Activated T-helper 1 cell treated with anti-CD3 and anti-CD28 coated beads, Interleukin-12 subunit alpha, Interleukin-12 subunit beta, Interleukin-2, Interleukin-4 antibody, amounts not matched to agents 30 ng/mL and 10 ng/mL and 1 ng/mL, durations not matched to agents 14 hours and 24 hours and 36 hours (primary cell): ENCODE measurements around the gene AMDHD2. TPM values are rescaled to one million over a fixed set of nuclear protein-coding genes. Genes with fewer than 3 reads are reported as not detected.

Source experiments
- DNase-seq: peaks from one replicate; pipeline ENCODE4 v3.0.0; 2021; ENCODE audit warnings: low spot score
- H3K27ac Mint-ChIP-seq: one replicate; pipeline ENCODE4 v1.8.0; 2021; ENCODE audit warnings: mild to moderate bottlenecking, mixed read lengths
- H3K27me3 Mint-ChIP-seq: one replicate; pipeline ENCODE4 v1.8.0; 2022; ENCODE audit warnings: mild to moderate bottlenecking, moderate library complexity, mixed read lengths; ENCODE audit not compliant: insufficient read depth
- H3K36me3 Mint-ChIP-seq: one replicate; pipeline ENCODE4 v1.8.0; 2021; ENCODE audit warnings: low read depth, mixed read lengths
- H3K4me1 Mint-ChIP-seq: one replicate; pipeline ENCODE4 v1.8.0; 2021; ENCODE audit warnings: low read depth, mixed read lengths
- H3K4me3 Mint-ChIP-seq: one replicate; pipeline ENCODE4 v1.8.0; 2021; ENCODE audit warnings: mild to moderate bottlenecking, moderate library complexity, mixed read lengths
- H3K9me3 Mint-ChIP-seq: one replicate; pipeline ENCODE4 v1.8.0; 2021; ENCODE audit warnings: mixed read lengths
- intact Hi-C: fragments of 100-400 bp; cut with micrococcal nuclease; formaldehyde crosslinking; loops from one replicate; pipeline ENCODE4 v1.15.1; 2024
- total RNA-seq: library from RNA; stranded (reverse); gene quantifications from 2 replicates; pipeline ENCODE4 v1.2.3, GENCODE V29; 2022

AMDHD2 gene
- total RNA-seq, 1 donor from 2014 or later: 38.3 TPM

DNA sequence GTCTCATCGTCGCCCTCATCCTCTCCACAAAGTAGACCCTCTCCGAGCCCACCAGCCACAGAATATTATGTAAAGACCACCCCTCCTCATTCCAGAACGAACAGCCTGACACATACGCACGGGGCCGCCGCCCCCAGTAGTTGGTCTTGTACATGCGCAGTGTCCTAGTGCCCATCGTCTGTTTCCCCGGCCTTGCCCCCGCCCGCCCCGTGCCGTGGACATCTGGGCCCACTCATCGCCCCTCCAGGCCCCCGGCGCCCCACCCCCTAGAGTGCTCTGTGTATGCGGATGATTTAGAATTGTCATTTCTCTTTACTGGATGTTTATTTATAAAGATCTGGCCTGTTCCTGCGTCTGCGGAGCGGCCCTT is 475 bp upstream of the AMDHD2 start:
- H3K27ac Mint-ChIP-seq: peak overlapping the region; percentile 88
- H3K4me3 Mint-ChIP-seq: peak overlapping the region; percentile 80
- no peaks in the 10 kb centered on the region for H3K9me3 Mint-ChIP-seq
- H3K27me3 Mint-ChIP-seq: no peaks in the 10 kb centered on the region
- peaks cover 46% of the 10 kb centered on the region for H3K4me1 Mint-ChIP-seq
- H3K36me3 Mint-ChIP-seq: peaks cover 22% of the 10 kb centered on the region
- intact Hi-C loops: loop anchor here (1.0 to 10.0 kb wide), 3 partner anchors 13 to 385 kb away; no protein-coding TSS in a partner anchor
- DNase-seq: no peak

- intact Hi-C loops: loop anchor here (1.0 to 5.0 kb wide), 2 partner anchors 11 to 261 kb away; no protein-coding TSS in a partner anchor
- Mint-ChIP-seq H3K27ac (peak overlapping the region; percentile 83), H3K4me1 (peaks cover 33% of the 10 kb centered on the region), H3K4me3 (peak overlapping the region; percentile 85), H3K36me3 (peaks cover 21% of the 10 kb centered on the region), H3K9me3 (no peaks in the 10 kb centered on the region), H3K27me3 (no peaks in the 10 kb centered on the region)
- peak; percentile 58 for DNase-seq
Measured at GRCh38 chr16:2520784-2521531, 787 bp downstream of the AMDHD2 start.

DNA sequence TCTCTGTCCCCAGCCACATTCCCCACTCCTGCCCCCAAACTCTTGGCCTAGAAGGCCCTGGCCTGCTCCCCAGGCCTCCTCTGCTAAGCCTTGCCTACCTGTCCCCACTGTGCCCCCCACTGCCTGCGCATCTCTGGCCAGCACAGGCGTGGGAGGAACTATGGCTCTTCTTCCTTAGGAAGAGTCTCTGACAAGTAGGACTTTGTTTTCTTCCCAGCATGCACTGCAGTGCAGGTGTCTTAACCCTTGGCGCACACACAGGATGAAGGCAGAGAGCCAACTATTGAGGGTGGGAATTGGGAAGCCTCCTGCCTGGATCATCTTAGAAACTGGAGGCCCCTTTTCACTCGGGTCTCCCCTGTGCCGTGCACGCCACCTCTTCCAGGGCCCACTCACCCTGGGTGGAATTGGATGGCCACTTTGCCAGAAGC is 3.6 kb downstream of the AMDHD2 start:
- Mint-ChIP-seq H3K36me3 (peaks cover 17% of the 10 kb centered on the region), H3K4me3 (peak overlapping the region; percentile 51), H3K4me1 (peaks cover 17% of the 10 kb centered on the region), H3K27ac (peak overlapping the region; percentile 40), H3K27me3 (no peaks in the 10 kb centered on the region), H3K9me3 (no peaks in the 10 kb centered on the region)
- DNase-seq: no peak
- intact Hi-C loops: loop anchor here (5.0 kb wide), 1 partner anchor 258 kb away; no protein-coding TSS in a partner anchor

DNA sequence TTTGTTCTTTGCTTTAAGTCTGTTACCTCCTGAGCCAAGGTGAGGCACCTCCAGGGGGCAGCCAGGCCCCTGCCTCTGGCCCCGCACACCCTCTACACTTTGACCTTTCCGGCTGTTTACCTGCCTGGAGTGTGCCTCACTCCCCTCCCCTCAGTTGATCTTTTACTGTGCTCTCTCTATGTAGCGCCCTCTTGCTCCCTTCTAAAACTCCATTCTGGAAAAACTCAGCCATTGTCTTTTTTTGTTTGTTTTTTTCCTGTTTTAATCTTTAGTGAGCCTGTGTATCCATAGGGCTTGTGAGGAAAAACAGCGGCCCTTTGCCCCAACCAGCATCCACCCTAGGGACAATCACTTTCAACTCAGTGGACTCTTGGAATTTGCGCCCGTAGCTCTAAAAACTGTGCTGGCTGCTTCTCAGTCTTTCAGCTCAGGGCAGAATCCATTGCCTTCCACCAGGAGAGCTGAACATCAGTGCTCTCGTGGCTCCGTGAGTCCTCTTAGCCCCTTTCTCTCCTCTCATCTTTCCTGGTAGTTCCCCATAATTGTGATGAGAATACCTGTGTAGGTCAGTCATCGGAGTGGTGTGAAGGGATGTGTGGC is 4.3 kb downstream of the AMDHD2 start:
- H3K27ac Mint-ChIP-seq: no peak overlapping the region
- H3K27me3 Mint-ChIP-seq: no peaks in the 10 kb centered on the region
- no peaks in the 10 kb centered on the region for H3K9me3 Mint-ChIP-seq
- H3K36me3 Mint-ChIP-seq: peaks cover 17% of the 10 kb centered on the region
- peak overlapping the region; percentile 24 for H3K4me3 Mint-ChIP-seq
- no peak for DNase-seq
- intact Hi-C loops: loop anchor here (5.0 kb wide), 1 partner anchor 258 kb away; no protein-coding TSS in a partner anchor
- peaks cover 17% of the 10 kb centered on the region for H3K4me1 Mint-ChIP-seq

GRCh38 chr16:2526135-2526534 is 6.0 kb downstream of the AMDHD2 start:
- Mint-ChIP-seq H3K4me3 (no peak overlapping the region), H3K9me3 (no peaks in the 10 kb centered on the region), H3K36me3 (peaks cover 16% of the 10 kb centered on the region), H3K27me3 (no peaks in the 10 kb centered on the region), H3K27ac (no peak overlapping the region), H3K4me1 (peaks cover 8% of the 10 kb centered on the region)
- intact Hi-C loops: no loop called here
- DNase-seq: no peak

GRCh38 chr16:2527071-2527783 is 7.1 kb downstream of the AMDHD2 start:
- no peaks in the 10 kb centered on the region for H3K9me3 Mint-ChIP-seq
- H3K27ac Mint-ChIP-seq: no peak overlapping the region
- intact Hi-C loops: no loop called here
- no peak overlapping the region for H3K4me3 Mint-ChIP-seq
- peaks cover 5% of the 10 kb centered on the region for H3K4me1 Mint-ChIP-seq
- no peaks in the 10 kb centered on the region for H3K27me3 Mint-ChIP-seq
- H3K36me3 Mint-ChIP-seq: peaks cover 14% of the 10 kb centered on the region
- no peak for DNase-seq

- peaks cover 10% of the 10 kb centered on the region for H3K4me1 Mint-ChIP-seq
- H3K27me3 Mint-ChIP-seq: no peaks in the 10 kb centered on the region
- DNase-seq: no peak
- intact Hi-C loops: no loop called here
- no peaks in the 10 kb centered on the region for H3K9me3 Mint-ChIP-seq
- no peak overlapping the region for H3K27ac Mint-ChIP-seq
- H3K4me3 Mint-ChIP-seq: no peak overlapping the region
- peaks cover 14% of the 10 kb centered on the region for H3K36me3 Mint-ChIP-seq
Measured at GRCh38 chr16:2527784-2528100, 7.6 kb downstream of the AMDHD2 start.

DNA sequence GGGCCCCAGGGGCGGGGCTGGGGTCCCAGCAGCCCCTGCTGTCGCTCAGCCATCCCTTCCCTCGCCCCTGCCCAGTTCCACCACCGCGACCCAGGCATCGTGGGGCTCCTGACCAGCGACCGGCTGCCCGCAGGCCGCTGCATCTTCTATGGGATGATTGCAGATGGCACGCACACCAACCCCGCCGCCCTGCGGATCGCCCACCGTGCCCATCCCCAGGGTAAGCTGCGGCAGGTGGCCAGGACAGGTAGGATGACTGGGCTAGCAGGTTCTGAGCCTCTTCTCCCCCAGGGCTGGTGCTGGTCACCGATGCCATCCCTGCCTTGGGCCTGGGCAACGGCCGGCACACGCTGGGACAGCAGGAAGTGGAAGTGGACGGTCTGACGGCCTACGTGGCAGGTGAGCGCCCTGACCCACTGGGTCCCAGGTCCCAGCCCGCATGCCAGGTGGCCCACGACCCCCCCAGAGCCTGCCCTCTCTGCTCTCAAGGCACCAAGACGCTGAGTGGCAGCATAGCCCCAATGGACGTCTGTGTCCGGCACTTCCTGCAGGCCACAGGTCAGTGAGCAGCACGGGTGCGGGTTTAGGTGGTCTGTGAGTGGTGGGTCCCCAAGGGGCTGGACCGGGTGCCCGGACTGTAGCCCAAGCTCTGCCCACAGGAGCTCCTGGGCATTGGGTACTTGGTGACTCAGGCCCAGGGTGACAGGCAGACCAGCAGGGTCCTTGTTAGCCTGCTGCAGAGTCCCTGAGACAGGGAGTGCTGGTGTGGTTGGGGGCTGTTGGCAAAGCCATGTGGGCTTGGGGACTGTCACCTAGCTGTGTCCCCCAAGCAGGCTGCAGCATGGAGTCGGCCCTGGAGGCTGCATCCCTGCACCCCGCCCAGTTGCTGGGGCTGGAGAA is 8.2 kb downstream of the AMDHD2 start:
- no peak overlapping the region for H3K4me3 Mint-ChIP-seq
- H3K27ac Mint-ChIP-seq: no peak overlapping the region
- no peak for DNase-seq
- intact Hi-C loops: no loop called here
- H3K9me3 Mint-ChIP-seq: no peaks in the 10 kb centered on the region
- peaks cover 14% of the 10 kb centered on the region for H3K36me3 Mint-ChIP-seq
- no peaks in the 10 kb centered on the region for H3K27me3 Mint-ChIP-seq
- peaks cover 14% of the 10 kb centered on the region for H3K4me1 Mint-ChIP-seq

GRCh38 chr16:2529061-2529931 is 9.1 kb downstream of the AMDHD2 start:
- peaks cover 12% of the 10 kb centered on the region for H3K4me1 Mint-ChIP-seq
- no peak overlapping the region for H3K4me3 Mint-ChIP-seq
- no peaks in the 10 kb centered on the region for H3K9me3 Mint-ChIP-seq
- peaks cover 7% of the 10 kb centered on the region for H3K36me3 Mint-ChIP-seq
- H3K27me3 Mint-ChIP-seq: no peaks in the 10 kb centered on the region
- no peak overlapping the region for H3K27ac Mint-ChIP-seq
- intact Hi-C loops: no loop called here
- no peak for DNase-seq

- no peak overlapping the region for H3K4me3 Mint-ChIP-seq
- intact Hi-C loops: loop anchor here (5.0 to 10.0 kb wide), 3 partner anchors 263 to 875 kb away; partner anchors contain the start of genes NUBP2, RNPS1, SPSB3 and ZNF174
- H3K27ac Mint-ChIP-seq: peak overlapping the region; percentile 66
- no peaks in the 10 kb centered on the region for H3K27me3 Mint-ChIP-seq
- H3K36me3 Mint-ChIP-seq: peaks cover 2% of the 10 kb centered on the region
- no peak for DNase-seq
- H3K9me3 Mint-ChIP-seq: no peaks in the 10 kb centered on the region
- H3K4me1 Mint-ChIP-seq: peaks cover 9% of the 10 kb centered on the region
Measured at GRCh38 chr16:2529961-2530628, 9.9 kb downstream of the AMDHD2 start.

DNA sequence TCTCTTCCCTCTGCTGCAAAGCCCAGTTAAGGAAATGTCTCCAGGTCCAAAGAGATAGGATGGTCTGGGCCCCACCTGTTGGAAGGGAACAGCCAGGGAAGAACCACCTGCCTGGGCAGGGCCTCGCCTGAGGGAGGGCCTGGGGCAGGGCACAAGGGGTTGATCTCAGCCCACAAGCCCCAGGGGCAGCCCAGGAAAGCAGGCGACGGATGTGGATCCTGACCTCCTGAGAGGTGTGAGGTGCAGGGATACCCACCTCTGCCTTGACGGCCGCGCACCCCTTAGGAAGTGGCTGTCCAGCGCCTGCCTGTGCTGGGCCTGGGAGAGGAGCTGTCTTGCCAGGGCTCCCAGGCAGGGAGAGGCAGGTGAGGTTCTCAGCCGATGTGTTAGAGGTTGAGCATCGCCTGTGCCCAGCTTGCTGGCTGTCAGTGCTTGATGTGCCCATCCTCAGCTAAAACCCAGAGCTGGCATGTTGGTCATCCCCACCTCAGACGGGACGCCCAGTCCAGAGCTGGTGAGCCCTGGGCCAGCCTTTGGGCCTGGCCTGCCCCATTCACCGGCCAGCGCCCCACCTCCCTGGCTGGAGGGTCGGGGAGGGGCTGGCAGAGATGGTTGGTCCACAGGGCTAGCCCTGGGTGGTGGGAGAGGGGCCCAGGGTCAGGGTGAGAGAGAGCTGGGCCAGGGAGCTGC is 10.6 kb downstream of the AMDHD2 start:
- Mint-ChIP-seq H3K36me3 (peaks cover 2% of the 10 kb centered on the region), H3K4me1 (peaks cover 9% of the 10 kb centered on the region), H3K27ac (peak overlapping the region; percentile 100), H3K27me3 (no peaks in the 10 kb centered on the region), H3K4me3 (peak overlapping the region; percentile 100), H3K9me3 (no peaks in the 10 kb centered on the region)
- intact Hi-C loops: loop anchor here (5.0 to 10.0 kb wide), 3 partner anchors 263 to 874 kb away; partner anchors contain the start of genes NUBP2, RNPS1, SPSB3 and ZNF174
- no peak for DNase-seq
